ENCODE data around the gene ZBTB16.

DNA sequence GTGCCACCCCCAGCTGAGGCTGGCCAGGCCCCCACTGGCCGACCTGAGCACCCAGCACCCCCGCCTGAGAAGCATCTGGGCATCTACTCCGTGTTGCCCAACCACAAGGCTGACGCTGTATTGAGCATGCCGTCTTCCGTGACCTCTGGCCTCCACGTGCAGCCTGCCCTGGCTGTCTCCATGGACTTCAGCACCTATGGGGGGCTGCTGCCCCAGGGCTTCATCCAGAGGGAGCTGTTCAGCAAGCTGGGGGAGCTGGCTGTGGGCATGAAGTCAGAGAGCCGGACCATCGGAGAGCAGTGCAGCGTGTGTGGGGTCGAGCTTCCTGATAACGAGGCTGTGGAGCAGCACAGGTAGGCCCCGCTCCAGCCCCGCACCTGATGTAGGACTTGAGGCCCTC is 4.7 kb downstream of the ZBTB16 start:
- TF ChIP-seq, protein P1, sequence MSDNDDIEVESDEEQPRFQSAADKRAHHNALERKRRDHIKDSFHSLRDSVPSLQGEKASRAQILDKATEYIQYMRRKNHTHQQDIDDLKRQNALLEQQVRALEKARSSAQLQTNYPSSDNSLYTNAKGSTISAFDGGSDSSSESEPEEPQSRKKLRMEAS (IDR thresholded peaks at IDR 0.05; ENCODE audit: low read depth, low read length), result no peak
- TF ChIP-seq, protein P2, sequence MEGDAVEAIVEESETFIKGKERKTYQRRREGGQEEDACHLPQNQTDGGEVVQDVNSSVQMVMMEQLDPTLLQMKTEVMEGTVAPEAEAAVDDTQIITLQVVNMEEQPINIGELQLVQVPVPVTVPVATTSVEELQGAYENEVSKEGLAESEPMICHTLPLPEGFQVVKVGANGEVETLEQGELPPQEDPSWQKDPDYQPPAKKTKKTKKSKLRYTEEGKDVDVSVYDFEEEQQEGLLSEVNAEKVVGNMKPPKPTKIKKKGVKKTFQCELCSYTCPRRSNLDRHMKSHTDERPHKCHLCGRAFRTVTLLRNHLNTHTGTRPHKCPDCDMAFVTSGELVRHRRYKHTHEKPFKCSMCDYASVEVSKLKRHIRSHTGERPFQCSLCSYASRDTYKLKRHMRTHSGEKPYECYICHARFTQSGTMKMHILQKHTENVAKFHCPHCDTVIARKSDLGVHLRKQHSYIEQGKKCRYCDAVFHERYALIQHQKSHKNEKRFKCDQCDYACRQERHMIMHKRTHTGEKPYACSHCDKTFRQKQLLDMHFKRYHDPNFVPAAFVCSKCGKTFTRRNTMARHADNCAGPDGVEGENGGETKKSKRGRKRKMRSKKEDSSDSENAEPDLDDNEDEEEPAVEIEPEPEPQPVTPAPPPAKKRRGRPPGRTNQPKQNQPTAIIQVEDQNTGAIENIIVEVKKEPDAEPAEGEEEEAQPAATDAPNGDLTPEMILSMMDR (IDR thresholded peaks at IDR 0.05; ENCODE audit: low read depth, low read length), result no peak
- TF ChIP-seq POLR2A (IDR thresholded peaks at IDR 0.05; ENCODE audit: extremely low read depth, insufficient read length), result no peak

Measured in NB4 (cell line).